Hepatocyte (in vitro differentiated cells): Measurements from ENCODE around the gene LIN28B.

Source experiments
- CTCF ChIP-seq: fragments of 200-600 bp; sonication (generic); IDR thresholded peaks from 2 replicates; pipeline ENCODE4 v1.5.1; 2016; ENCODE audit warnings: antibody characterized with exemption, mild to moderate bottlenecking; ENCODE audit not compliant: poor library complexity
- EZH2 ChIP-seq: fragments of 200-600 bp; sonication (generic); IDR thresholded peaks from 2 replicates; pipeline ENCODE4 v1.6.1; 2016; ENCODE audit warnings: antibody characterized with exemption, mild to moderate bottlenecking, borderline replicate concordance

- TF ChIP-seq CTCF (no peak), EZH2 (no peak)
Observed at GRCh38 chr6:104983776-104984175, 26.9 kb downstream of the LIN28B start.
